Activated CD4-positive, alpha-beta T cell treated with anti-CD3 and anti-CD28 coated beads for 1 hour (primary cell): ENCODE results near the gene ERC2.

ENCODE experiments used
- DNase-seq: peaks from one replicate; pipeline ENCODE4 v3.0.0-alpha.2; 2020

Gene ERC2

DNA sequence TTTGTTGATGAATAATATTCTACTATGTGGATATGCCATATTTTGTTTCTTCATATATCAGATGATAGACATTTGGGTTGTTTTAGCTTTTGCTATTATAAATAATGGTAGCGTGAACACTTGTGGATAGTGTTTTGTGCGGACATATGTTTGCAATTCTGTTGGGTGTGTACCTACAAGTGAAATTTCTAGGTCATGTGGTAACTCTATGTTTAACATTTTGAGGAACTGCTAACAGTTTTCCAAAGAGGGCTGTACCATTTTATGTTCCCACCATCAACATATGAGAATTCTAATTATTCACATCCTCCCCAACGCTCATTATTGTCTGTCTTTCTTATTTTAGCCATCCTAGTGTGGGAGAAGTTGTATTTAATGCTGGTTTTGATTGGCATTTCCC, 303.8 kb downstream of the ERC2 start:
- no peak for DNase-seq

DNA sequence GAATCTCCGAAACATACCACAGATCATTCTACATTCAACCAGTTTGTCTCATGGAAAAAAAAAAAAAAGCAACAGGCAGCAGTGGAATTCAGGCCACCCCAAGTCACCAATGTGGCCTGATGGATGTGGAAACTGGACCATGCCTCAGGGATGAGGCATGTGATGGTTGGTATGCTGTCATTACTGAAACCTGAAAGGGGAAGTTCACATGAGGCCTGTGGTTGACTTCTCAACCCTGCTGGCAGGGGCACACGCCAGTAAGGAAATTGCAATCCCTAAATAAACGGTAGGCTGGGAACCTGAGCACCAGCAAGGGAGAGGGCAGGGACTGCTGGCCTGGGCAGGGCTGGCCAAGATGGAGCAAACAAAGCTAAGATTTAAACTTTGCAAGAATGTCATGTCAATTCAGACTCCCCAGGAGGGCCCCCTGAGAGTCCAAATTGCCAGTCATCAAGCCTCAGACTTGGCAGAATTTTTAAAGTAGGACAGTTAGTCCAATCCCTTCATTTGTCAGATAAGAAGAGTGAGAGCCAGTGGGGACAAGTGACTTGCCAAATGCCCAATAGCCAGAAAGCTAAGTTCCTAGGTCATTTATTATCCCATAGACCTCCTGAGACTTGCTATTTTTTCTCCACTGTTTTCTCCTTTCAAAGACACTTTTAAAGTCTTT, 310.4 kb downstream of the ERC2 start:
- no peak for DNase-seq

DNA sequence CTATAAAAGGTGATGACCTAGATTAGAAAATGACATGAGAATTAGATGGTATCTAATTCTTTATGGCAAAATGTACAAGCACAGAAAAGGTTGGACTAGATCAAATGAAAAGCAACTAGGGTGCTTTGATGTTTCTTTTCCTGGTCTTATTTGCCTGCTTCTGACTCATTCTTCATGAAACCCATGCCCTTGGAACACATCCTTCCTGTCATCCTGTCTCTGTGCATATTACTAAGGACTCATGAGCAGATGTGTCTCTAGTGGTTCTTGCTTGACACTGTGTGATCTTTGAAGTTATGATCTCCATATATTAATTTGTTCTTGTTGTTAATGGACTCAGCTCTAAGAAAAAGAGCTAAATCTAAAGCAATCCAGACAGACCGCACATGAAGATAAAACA, 314.0 kb downstream of the ERC2 start:
- DNase-seq, result no peak

DNA sequence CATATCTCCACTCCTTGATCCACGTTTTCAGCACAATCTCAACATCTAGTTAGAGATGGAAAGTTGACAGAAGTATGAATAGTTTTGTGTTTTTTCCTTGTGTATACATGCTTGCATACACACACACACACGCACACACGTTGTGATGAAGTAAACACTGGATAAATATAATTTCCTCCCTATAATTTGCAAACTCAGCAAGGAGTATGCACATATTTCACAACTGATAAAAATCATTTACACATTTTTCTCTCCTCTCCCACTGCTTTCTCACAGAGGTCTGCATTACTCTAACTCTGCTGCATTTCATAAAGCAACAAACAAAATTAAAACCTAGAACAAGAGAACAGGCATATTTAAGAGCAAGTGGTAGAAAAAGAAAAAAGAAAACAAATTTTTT, 320.9 kb downstream of the ERC2 start:
- no peak for DNase-seq

DNA sequence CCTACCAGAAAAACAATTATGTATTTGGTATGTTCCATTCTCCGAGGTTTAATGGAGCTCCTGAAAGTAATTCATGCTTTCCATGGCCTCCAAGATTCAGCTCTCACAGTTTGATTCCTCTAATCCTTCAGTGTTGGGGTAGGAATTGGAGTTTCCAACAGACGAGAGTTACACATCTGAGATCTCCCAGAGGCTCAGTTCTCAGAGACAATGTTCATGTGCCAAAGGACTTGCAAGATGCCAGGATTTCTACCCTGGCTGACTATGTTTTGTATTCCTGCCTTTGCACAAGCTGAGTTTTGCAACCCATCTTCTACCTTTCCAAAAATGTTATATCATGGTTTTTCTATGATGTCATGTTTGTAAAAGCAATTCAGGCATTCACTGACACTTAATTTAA, 322.9 kb downstream of the ERC2 start:
- no peak for DNase-seq

DNA sequence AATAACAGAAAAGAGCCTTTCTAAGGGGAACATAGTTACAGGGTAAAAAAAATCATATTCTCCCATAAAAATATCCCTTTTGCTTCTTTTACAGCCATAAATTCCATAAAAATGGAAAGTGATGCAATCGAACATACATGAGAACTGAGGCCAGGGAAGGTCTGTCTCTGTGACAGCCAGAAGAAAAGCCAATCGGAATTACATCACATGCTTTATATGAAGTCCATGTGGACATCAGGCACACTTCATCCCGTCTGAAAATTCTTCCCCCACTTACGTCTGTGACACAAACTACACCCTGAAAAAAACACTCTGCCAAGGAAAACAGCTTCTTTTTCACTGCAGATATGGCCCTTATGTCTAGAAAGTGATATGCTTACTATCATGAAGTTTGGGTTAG, 323.5 kb downstream of the ERC2 start:
- DNase-seq, result no peak

DNA sequence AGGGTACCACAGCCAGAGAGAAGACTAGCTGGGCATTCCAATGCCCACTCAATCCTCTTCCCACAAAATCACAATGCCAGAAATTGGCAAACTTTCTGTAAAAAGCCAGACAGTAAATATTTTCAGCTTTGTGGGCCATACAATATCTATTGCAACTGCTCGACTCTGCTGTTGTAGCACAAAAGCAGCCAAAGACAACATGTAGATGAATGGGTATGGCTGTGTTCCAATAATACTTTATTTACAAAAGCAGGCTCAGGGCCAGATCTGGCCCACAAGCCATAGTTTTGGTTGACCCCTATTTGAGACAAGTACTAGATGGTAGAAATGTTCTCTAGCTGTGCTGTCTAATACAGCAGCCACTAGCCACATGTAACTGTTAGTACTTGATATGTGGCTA, 330.9 kb downstream of the ERC2 start:
- no peak for DNase-seq

DNA sequence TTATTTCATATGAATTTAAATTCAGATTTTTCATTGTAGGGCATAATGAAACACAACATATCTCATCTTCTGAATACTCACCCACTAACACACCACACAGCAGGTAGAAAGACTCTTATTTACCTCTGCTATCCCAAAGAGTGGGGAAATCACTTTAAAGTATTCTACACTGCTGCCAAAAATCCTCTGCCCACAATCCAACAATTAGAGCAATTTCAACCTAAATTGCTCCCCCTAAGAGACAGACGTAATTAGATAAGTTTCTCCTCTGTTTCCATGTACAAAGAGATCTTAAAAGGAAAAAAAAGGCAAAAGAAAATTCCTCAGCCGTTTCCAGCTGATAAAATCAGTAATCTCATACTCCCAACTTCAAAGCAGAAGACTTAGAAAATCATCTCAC, 331.8 kb downstream of the ERC2 start:
- no peak for DNase-seq

DNA sequence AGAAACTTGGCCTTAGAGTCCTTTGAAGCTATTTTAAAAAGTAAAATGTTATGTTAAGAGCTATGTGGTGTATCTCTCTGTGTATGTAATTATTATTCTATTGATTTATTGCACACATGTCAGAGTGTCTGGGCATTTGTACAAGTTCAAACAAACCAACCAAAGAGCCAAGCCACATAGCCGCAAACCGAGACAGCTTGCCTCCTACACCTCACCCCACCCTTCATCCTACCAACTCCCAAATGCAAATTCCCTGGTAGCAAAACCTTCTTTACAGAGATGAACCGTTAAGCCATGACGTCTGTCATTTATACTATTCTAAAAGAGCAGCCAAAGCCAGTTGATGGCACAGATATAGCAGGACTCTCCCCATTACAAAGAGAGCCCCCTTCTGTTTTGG, 332.3 kb downstream of the ERC2 start:
- no peak for DNase-seq

DNA sequence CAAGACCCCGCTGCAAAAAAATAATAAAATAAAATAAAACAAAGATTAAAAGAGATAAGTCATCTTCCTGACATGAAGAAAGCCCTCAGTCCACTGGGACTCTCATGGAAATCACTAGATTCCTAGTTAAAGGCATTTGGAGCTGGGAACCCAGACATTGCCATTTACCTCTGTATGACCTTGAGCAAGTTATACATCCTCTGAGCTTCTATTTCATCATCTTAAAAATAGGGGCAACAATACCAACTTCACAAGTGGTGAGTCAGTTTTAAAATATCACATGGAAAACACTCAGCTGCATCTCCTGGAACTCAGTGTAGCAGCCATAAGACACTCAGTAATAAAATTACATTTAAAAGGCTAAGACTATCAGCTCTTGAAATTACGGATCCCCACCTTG, 334.8 kb downstream of the ERC2 start:
- no peak for DNase-seq

DNA sequence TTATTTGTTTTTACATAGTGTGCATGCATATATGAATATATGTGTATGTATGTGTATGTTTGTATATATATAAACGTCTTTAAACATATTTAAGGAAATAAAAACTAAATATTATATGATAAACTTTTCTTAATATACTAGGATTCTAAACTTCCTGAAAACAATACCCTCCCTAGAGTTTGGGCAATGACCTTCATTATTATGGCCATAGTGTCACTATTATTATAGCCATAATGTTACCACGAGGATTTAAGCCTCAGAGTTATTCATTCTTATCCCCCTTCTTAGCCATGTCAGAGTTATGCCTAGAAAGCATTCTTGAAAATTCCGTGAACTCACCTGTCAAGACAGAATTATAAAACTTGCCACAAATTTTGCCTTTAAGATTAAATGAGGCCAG, 335.5 kb downstream of the ERC2 start:
- no peak for DNase-seq

DNA sequence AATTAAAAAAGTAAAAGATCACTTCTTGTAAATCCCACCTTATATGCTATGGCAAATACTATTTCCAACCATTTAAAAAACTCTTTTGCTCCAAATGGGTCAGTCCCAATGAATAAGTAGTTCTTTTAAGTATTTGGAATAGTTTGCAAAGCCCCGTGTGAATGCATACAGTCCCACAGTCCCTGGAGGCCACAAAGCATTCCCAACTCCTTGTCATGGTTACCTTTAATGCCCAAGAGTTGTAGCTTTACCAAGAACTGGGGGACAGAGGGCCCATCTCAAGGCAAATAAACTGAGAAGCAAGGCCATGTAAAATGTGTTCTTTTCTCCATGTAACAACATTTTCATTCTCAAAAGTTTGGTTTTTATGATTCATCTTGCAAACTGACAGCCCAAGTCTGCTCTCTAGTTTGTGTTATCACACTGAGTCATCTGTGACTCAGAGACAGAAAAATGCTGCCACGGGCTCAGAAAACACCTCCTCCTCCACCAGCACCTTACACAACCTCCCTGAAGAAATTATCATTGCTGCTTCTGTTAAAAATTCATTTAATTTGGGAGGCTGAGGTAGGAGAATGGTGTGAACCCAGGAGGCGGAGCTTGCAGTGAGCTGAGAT, 336.2 kb downstream of the ERC2 start:
- no peak for DNase-seq

DNA sequence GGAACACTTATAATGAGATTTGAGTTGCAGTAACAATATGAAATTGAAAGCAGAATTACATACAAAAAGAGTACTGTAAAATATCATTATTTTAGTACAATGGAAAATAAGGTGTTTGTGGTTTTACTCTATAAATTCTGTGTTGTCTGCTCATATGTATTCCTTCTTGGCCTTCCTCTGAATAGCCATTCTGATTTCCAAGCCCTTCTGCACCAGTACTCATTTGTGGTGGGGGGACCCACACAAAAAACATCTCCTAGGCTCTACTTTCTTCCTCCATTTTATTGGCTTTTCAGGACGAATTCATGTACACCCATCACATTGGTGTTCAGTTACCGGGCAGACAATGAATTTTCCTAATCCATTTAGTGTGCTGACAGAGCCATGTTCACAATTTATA, 338.2 kb downstream of the ERC2 start:
- DNase-seq, result no peak

DNA sequence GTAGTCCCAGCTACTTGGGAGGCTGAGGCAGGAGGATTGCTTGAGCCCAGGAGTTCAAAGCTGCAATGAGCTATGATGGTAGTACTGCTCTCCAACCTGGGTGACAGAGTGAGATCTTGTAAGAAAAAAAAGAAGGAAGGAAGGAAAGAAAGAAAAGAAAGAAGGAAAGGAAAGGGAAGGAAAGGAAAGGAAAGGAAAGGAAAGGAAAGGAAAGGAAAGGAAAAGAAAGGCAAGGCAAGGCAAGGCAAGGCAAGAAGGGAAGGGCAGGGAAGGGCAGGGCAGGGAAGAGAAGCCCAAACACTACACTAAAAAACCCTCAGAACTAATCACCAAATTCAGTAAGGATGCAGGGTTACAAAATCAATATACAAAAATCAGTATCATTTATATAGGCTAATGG, 341.6 kb downstream of the ERC2 start:
- no peak for DNase-seq

DNA sequence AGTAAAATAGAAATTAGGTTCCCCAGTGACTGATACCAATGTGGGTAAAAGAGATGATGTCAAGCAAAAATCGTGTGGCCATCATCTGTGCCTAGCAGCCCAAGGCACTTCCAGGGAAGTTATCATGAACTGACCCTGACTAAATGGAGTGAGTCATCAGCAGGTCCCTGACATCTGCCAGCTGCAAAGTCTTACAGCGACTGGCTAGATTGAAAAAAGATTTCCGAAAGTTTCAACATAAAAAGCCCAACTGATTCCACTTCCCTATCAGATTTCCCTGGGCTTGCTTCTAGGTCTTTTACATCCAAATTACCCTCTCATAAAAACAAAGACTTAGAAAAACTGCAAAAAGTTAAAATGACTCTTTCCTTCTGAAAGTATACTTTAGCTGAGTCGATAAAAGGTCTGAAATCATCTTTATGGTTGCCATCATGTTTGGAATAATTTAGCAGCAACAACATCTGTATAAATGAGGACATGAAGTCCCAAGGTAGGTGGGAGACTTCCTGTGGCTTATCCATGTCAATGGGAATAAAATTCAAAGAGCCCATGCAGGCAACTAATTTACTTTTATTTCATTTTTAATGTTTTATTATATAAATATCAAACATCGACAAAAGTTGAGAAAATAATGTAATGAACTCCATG, 342.8 kb downstream of the ERC2 start:
- DNase-seq, result no peak

DNA sequence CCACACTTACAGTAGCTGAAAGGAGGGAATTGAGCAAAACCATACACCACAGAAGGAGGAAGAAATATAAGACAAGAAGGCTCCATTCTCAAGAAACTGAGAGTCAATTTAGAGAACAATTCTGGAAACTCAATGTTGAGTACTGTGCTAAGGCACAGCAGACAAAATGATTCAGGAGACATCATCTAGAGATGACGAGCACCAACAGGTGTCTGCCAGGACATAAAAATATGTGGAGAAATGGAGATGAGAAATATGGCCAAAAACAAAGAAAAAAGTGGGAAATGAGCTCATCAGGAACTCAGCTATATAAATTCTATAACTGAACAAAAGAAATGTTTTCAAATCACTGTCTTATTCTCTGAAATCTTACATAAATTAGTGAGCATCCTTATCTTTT, 343.7 kb downstream of the ERC2 start:
- DNase-seq, result no peak

DNA sequence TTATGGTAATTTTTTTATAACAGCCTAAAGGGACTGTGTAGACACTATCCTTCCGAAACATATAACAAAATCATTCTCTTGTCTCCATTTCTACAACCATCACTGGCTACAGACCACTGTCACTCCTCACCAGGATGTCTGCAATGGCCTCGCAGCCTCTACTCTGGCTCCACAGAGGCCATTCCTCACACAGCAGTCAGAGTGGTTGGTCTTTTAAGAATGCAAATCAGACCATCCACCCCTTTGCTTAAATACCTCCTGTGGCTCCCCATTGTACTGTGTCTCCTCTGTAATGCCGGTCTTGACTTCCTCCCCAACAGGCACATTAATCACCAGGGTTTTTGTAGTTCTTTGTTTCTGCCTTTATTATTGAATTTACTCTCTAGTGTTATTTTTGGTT, 344.8 kb downstream of the ERC2 start:
- DNase-seq, result no peak

DNA sequence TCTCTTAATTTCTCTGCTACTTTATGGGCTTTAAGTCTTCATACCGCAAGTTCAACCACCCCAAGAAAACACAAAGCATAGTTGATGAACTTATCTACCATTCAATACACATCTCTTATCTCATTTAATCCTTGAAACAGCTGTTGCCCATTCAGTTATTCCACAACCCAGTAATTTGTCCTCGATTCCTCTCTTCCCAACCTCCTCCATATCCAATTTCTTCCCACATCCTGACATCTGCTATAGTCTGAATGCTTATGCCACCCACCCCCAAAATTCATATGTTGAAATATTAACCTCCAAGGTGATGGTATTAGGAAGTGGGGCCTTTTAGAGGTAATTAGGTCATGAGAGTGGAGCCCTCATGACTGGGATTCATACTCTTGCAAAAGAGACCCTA, 345.4 kb downstream of the ERC2 start:
- DNase-seq, result no peak

DNA sequence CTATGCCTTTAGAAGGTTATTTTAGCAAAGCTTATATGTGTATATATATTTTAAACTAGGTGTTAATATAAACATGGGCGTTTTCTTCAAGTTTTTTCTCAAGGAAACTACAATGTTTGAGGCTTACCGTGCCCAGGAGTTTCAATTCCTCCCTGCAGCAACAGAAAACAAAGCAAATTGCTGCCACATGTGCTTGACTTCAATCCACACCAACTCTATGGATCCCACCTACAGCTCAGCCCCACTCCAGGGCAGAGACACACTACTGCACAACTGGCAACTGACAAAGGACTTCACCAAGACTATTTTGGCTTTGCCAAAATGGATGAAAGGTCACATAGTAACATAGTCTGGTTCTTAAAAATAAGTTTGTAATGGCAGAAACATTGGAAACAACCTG, 346.6 kb downstream of the ERC2 start:
- no peak for DNase-seq

DNA sequence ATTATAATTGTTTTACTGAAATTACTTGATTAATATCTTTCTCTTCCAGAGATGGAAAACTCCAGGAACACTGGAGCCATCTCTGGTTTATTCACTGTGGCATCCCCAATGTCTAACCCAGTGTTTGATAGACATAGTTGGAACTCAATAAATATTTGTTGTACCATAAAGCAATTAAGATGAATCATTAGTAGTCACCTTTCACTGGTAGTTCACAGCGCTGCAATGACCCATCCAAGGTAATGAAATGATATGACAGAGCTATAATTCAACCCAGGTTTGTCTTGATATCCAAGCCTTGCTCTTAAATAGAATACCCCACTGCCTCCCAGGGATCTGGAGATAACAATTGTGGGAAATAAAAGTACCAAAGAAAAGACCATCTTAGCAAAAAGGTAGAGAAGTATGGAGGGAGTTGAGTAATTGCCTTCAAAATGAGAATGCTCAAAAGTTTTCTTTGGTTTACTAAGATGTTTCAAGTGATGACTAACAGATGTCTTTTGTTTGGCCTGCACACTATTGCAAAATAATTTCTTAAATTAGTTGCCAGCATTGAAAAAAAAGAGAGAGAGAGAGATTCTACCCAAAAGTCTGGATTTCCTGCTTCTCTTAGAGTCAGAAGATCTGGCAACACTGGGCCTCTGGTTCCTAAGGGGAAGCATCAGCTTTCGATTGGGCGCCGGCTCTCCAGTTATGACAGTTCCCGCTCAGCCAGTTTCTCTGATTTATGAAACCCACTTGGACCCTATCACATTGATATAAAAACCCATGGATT, 348.5 kb downstream of the ERC2 start:
- no peak for DNase-seq

DNA sequence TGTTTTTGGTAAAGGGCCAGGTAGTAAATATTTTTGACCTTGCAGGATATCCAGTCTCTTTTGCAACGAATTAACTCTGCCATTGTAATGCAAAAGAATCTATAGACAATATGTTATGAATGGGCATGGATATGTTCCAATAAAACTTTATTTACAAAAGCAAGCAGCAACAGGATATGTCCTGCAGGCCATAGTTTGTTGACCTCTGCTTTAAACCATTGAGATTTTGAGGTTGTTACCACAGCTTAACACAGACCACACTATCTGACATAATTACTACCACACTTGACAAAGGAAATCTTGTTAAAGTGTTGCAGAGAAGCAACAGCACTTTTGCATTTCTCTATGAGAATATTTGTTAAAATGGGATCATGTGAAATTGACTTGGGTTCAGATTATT, 349.3 kb downstream of the ERC2 start:
- DNase-seq, result no peak

DNA sequence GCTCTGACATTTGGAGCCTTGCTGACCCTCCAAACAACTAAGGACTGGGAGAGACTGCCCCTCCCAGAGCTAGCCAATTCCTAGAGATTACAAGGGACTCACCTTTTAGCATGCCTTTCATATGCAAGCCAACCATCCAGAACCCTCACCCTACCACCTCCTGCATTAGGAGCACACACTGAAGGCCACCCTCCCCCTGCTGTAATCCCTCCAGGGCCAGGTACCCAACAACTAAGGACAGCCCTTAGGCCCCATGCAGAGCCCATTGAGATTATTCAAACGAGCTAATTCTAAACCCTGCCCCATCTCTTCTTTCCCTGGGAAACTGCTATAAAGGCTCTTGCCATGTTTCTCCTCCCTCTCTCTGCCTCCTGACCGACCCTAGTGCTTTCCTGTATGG, 352.6 kb downstream of the ERC2 start:
- DNase-seq, result no peak

DNA sequence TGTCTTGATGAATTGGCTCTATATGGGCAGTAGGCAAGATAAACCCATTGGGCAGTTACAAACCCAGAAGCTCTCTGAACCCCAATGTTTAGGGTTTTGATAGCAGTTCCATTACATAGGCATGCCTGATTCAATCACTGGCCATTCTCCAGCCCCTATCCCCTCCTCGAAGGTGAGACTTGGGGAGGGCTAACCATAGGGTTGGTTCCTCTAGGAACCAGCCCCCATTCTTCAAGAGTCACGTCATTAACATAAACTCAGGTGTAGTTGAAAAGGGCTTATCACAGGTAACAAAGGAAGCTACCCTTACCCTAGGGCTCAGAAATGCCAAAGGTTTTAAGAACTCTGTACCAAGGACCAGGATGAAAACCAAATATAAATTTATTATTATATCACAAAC, 353.1 kb downstream of the ERC2 start:
- no peak for DNase-seq

DNA sequence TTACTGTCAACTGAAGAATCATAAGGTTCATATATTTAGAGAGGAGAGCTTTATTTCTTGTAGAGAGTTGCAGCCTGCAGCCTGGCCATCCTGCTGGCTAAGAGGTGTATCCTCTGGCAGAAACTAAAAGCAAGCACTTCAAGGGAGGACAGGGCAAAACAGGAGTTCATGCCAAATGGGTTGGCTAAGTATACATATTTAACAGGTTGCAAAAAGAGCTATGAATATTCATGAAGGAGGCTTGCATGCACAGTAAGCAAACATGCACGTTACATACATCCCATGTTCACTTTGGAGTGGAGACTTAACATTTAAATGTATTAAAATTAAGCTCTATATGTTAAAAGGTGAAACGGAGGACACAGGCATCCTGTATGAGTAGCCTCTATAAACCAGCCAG, 354.4 kb downstream of the ERC2 start:
- DNase-seq, result no peak
